Loucy (cell line): Measurements from ENCODE around the gene CRB2.

Experiments used
- CTCF ChIP-seq: fragments of 200-600 bp; sonication (generic); conservative IDR thresholded peaks from 2 replicates; pipeline ENCODE4 v1.5.1; 2014; ENCODE audit warnings: mild to moderate bottlenecking, antibody characterized with exemption, low read length
- EZH2phosphoT487 ChIP-seq: fragments of 200-600 bp; IDR thresholded peaks from 2 replicates; pipeline ENCODE4 v1.6.1; 2018; ENCODE audit warnings: antibody characterized with exemption, mild to moderate bottlenecking, moderate library complexity, borderline replicate concordance

GRCh38 chr9:123378025-123378424 is 22.0 kb downstream of the CRB2 start:
- TF ChIP-seq CTCF = no peak
- TF ChIP-seq EZH2phosphoT487 = no peak
